Stimulated activated CD8-positive, alpha-beta memory T cell treated with anti-CD3 and anti-CD28 coated beads, Interleukin-4, amount 100 ng/mL, for 4 hours (primary cell): ENCODE data around the gene AKR7A2.

Experiments used
- DNase-seq, 2 donors: peaks; one replicate each; pipeline ENCODE4 v3.0.0-alpha.2; 2020; ENCODE audit warnings: low read depth in 2 of 2, low spot score in 1 of 2

AKR7A2 gene

GRCh38 chr1:19343617-19344350, 31.8 kb upstream of the AKR7A2 start:
- DNase-seq, result no peak

- DNase-seq, result no peak
Observed at GRCh38 chr1:19342894-19343616, 31.1 kb upstream of the AKR7A2 start.

- DNase-seq, result no peak
Observed at GRCh38 chr1:19342062-19342750, 30.3 kb upstream of the AKR7A2 start.

DNA sequence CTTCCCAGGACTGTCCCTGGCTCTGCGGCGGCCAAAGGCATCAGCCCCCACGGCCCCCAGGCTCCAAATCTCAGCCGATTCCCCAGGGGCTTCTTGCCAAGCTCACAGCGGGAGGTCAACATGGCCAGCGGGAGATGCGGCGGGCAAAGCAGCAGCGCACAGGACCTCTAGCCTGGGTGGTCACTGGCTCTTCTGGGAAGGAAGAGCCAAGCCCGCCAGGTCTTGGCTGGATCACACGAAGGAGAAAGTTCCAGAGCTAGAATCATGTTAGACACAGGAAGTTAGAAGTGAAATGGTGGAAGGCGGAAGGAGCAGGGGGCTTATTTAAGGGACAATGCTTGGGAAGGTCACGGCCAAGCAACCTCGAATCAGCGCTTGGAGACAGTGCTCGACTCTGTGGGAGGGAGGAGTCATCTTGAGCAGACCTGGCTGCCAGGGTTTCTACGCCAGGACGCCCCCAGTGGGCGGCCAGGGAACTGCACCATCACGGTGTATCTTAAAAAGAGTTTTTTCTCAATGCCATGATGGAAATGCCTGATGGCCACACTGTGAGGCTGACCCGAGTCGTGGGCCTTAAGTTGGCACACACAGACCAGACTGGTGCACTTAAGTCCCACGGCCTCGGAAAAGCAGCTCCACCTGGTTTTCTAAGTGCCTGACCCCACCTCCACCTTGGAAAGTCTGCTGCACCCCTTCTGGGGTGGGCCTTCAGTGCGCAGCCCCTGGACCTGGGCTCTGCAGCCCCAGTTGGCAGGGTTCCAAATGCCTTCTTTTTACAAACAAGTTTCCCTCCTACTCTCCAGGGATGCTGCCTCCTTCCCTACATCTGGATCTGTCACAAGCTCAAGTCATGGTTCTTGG, 29.5 kb upstream of the AKR7A2 start:
- DNase-seq, result peak; percentile 50 to 62

DNA sequence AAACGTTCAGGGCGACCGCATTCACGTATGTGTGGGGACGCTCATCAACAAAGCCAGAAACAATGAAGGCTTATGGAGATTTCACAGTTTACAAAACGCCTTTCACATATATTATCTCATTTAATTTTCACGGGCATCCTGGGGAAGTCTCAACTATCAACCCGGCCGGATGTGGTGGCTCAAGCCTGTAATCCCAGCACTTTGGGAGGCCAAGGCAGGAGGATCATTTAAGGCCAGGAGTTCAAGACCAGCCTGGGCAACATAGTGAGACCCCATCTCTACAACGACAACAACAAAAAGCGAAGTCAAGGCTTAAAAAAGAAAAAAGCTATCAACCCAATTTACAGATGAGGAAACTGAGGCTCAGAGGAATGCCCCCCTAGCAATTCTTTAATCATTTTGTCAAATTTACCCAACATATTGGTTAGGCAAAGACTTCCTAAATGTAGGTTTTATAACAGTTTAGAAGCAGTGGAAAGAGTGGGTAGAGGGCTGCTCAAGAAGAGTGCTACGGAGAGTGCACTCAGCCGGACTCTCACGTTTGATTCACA, 28.5 kb upstream of the AKR7A2 start:
- DNase-seq, result no peak

- no peak for DNase-seq
Observed at GRCh38 chr1:19339214-19339861, 27.4 kb upstream of the AKR7A2 start.

DNA sequence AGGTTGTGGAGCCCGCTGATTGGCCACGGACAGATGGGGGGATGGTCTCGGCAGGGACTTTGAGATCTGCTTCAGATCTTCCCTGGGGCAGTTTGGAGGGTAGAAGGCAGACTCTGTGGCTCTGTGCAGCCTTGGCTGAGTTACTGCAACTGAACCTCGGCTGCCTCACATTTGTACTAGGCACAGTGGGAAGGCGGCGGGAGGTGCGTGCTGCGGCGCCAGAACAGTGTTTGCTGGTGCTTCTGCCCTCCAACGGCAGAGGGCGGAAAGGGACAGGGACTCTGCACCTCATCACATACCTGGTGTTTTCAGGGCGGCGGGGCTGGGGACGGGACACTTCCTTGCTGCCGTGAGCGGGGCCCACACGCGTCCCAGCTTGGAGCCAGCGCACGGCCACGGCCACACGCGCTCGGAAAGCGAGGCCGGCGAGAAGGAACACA, 26.4 kb upstream of the AKR7A2 start:
- no peak for DNase-seq

DNA sequence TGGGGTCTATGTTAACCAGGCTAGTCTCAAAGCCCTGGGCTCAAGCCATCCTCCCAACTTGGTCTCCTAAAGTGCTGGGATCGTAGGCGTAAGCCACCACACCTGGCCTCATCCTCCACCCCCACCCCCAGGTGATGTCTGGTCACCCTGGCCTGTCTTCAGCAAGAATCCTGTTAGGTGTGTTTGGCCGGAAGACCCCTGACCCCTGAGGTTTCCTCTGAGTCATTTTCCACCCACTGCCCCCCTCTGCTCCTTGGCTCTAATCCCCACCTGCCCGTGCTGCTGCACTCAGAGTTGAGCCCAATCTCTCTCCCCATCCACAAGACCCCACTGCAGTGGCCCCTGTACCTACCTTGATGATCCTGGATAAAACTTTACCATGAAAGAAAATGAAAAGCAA, 25.3 kb upstream of the AKR7A2 start:
- no peak for DNase-seq

GRCh38 chr1:19336543-19336942, 24.6 kb upstream of the AKR7A2 start:
- peak in 1 of 2 donors; percentile 13 for DNase-seq

- DNase-seq, result no peak
Observed at GRCh38 chr1:19333587-19334354, 21.8 kb upstream of the AKR7A2 start.

- no peak for DNase-seq
Observed at GRCh38 chr1:19332832-19333231, 20.9 kb upstream of the AKR7A2 start.

DNA sequence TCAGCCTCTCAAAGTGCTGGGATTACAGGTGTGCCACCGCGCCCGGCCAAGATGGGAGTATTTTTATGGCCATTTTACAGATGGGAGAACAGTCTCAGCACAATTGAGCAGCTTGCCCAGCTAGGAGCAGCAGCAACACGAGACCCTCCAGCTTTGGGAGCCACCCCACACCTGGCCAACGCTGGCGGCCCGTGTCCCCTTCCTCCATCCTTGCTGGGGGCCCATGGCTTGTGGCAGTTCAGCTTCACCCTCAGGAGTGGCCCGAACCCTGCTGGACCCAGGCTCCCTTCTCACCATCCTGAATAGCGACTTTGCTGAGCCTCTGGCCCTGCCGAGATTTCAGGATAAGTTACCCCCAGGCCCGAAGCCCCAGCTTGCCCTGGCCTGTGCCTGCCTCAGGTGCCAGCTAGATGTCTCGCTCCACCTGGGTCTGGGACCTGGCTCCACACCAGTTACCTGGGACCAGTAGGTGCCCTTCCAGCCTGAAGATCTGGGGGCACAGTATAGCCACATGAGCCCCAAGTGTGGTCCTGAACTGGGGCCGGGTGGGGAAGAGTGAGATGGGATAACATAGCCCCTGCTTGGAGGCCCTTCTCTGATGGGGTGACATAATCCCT, 19.4 kb upstream of the AKR7A2 start:
- DNase-seq, result no peak

- no peak for DNase-seq
Observed at GRCh38 chr1:19330449-19331135, 18.6 kb upstream of the AKR7A2 start.

DNA sequence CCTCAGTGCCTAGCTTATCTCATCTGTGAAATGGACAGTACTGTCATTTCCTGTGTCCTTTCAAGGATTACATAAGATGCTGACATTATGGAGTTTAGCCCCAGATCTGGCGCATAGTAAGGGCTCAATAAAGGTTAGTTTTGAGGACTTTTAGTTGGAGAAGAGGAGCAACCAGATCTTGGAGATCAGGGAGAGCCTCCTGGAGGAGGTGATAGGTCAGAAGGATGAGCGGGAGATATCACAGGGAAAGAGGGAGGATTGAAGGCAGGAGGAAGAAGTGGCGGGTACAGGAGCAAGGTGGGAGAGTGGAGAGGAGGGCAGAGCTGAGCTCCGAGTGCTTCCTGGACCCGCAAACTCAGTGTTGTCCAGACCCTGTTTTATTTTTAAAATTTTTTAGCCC, 17.7 kb upstream of the AKR7A2 start:
- no peak for DNase-seq

DNA sequence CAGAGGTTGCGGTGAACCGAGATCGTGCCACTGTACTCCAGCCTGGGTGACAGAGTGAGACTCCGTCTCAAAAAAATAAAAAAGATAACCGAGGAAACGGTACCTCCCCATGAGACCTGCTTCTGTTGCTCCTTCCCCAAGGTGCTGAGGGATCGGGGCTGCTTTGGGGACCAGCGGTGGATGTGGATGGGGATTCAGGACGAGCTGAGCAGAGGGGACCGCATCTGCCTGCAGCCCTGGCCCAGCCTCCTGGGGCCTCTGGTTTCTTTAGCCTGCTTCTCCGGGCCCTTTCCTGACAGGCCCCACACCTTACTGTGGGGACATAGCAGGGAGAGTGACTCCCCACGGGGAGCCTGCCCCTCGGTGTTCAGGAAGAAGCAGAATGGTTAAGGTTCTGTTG, 17.2 kb upstream of the AKR7A2 start:
- no peak for DNase-seq

DNA sequence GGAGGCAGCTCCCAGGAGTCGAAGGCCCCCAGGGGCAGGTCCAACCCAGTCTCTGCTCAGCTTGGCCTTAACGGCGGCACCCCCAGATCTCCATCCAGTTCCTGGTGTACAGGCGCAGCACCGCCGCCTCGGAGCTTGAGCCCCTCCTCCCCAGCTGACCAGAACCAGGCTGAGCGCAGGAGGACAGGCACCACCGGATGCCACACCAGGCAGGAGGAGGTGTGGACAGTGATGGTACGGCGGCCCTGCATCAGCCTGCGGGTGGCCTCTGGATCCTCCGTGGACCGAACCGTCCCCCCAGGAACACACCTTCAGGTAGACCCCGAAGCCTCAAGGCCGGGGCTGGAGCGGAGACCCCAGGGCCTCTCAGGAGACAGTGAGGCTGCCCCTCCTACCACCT, 16.5 kb upstream of the AKR7A2 start:
- DNase-seq, result no peak

GRCh38 chr1:19327736-19328135, 15.8 kb upstream of the AKR7A2 start:
- no peak for DNase-seq

- no peak for DNase-seq
Observed at GRCh38 chr1:19327301-19327700, 15.4 kb upstream of the AKR7A2 start.

- DNase-seq, result no peak
Observed at GRCh38 chr1:19326748-19327065, 14.8 kb upstream of the AKR7A2 start.
